Activated CD4-positive, alpha-beta T cell treated with anti-CD3 and anti-CD28 coated beads for 36 hours (primary cell): ENCODE data around the gene LAMA3. TPM values are rescaled to one million over a fixed set of nuclear protein-coding genes. Genes with fewer than 3 reads are reported as not detected.
A peak's percentile ranks its signal among the peaks of the same experiment; 100 is the strongest.

Experiments used
- ATAC-seq: fragments of 200-7000 bp; cut with Tn5 transposase; one replicate; pipeline ENCODE4 v1.10.0; 2021; ENCODE audit warnings: mild to moderate bottlenecking, moderate library complexity
- CTCF ChIA-PET: fragments of 350-600 bp; sonication (Branson Sonifier 250); formaldehyde crosslinking; loops from one replicate; lab custom pipeline; 2021; ENCODE audit warnings: antibody characterized with exemption; lab: Charles Lee
- POLR2A ChIA-PET: fragments of 350-600 bp; sonication (Branson Sonifier 250); formaldehyde crosslinking; loops from one replicate; lab custom pipeline; 2021; ENCODE audit warnings: antibody characterized with exemption, inconsistent platforms; lab: Charles Lee
- DNase-seq: peaks from one replicate; pipeline ENCODE4 v3.0.0-alpha.2; 2020
- H3K27ac Mint-ChIP-seq: one replicate; pipeline ENCODE4 v1.8.0; 2021; ENCODE audit warnings: mixed read lengths
- H3K27me3 Mint-ChIP-seq: one replicate; pipeline ENCODE4 v1.8.0; 2021; ENCODE audit warnings: mixed read lengths
- H3K36me3 Mint-ChIP-seq: one replicate; pipeline ENCODE4 v1.8.0; 2021; ENCODE audit warnings: low read depth, mixed read lengths
- H3K4me1 Mint-ChIP-seq: one replicate; pipeline ENCODE4 v1.8.0; 2021; ENCODE audit warnings: mixed read lengths
- H3K4me3 Mint-ChIP-seq: one replicate; pipeline ENCODE4 v1.8.0; 2021; ENCODE audit warnings: mild to moderate bottlenecking, moderate library complexity, mixed read lengths
- H3K9me3 Mint-ChIP-seq: one replicate; pipeline ENCODE4 v1.8.0; 2021; ENCODE audit warnings: low read depth, mixed read lengths
- intact Hi-C, 2 experiments: fragments of 100-400 bp; cut with DNase I in 1 of 2; cut with micrococcal nuclease in 1 of 2; formaldehyde crosslinking; loops; one replicate each; pipeline versions ENCODE4 v1.14.2 to v1.15.1; 2022 to 2024; cut with DNase I, micrococcal nuclease
- total RNA-seq, 2 experiments: library from RNA; stranded (reverse); gene quantifications; one replicate each; pipeline ENCODE4 v1.2.3, GENCODE V29; 2021

Gene LAMA3
- total RNA-seq, 2 experiments from 2014 or later = 0.07 to 0.09 TPM

DNA sequence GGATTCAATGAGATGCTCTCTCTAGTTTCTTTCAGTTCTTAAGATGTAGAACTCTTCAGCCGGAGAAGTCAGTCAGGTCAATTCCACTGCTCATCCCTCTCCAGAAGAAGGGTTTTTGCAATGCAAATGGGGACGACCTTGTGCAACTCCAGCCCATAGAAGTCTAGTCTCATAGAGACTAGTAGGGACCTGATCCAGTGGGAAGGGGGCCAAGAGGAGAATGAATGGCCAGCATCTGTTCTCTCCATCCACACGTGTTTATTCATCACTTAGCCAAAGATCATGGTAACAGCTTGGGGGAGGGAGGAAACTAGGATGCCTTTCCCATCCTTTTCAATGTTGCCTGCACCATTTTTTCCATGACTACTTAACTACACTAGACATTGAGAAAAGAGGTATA lies 120.2 kb downstream of the LAMA3 start:
- CTCF ChIA-PET = interaction anchor here (1.2 kb wide), 1 partner anchor 184 kb away, joined by 3 read pairs; no protein-coding TSS in a partner anchor

DNA sequence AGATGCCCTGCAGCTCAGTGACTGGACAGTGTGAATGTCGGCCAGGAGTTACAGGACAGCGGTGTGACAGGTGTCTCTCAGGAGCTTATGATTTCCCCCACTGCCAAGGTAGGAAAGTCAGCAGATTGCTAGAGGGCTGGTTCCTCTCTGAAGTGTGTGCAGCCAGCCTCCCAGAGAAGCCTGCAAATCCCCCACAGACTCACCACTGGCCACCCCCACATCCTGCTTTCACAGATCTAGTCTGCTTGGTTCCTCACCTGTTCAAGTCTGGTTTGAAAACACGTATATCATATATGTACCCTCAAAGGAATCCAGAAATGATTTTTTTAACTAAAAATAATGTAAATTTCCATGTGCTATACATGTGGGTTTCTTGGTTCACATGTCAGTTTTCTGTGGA lies 121.1 kb downstream of the LAMA3 start:
- peaks cover 13% of the 10 kb centered on the region for H3K4me1 Mint-ChIP-seq
- H3K27me3 Mint-ChIP-seq = peaks cover 2% of the 10 kb centered on the region
- no peaks in the 10 kb centered on the region for H3K9me3 Mint-ChIP-seq
- H3K27ac Mint-ChIP-seq = no peak overlapping the region
- H3K4me3 Mint-ChIP-seq = no peak overlapping the region
- no peaks in the 10 kb centered on the region for H3K36me3 Mint-ChIP-seq
- peak; percentile 88 for ATAC-seq
- intact Hi-C loops = loop anchor here in 1 of 2 experiments (5.0 to 10.0 kb wide), 3 partner anchors 106 to 307 kb away; no protein-coding TSS in a partner anchor
- ChIA-PET CTCF (interaction anchor here (0.6 to 1.3 kb wide), 3 partner anchors 10 to 185 kb away, joined by 3 read pairs; no protein-coding TSS in a partner anchor), POLR2A (no interaction called here)
- DNase-seq = peak; percentile 56

More for the DNA sequence above, 120.2 kb downstream of the LAMA3 start:
- intact Hi-C loops = no loop called here
- ATAC-seq (no peak), DNase-seq (no peak)
- Mint-ChIP-seq H3K9me3 (no peaks in the 10 kb centered on the region), H3K4me1 (peaks cover 13% of the 10 kb centered on the region), H3K4me3 (no peak overlapping the region), H3K27ac (no peak overlapping the region), H3K36me3 (no peaks in the 10 kb centered on the region), H3K27me3 (peaks cover 2% of the 10 kb centered on the region)
- POLR2A ChIA-PET = no interaction called here

DNA sequence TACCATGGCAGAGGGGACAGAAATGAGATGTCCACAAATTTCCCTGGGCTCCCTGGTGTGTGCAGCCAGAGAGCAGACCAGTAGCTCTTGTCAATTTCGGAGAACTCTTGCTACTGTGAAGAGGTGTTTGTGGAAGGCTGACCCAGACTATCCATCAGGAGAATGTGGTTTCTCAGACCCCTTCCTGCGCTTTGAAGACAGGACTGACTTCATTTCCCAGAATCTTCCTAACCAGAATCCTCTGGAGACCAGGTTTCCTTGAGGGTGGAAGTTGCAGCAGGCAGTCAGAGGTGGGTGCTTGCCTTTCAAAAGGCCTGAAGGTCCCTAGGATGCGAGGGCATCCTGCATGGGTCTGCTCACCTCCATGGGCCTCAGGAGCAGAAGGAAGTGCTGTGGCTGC lies 121.9 kb downstream of the LAMA3 start:
- ChIA-PET POLR2A (no interaction called here), CTCF (interaction anchor here (0.6 to 1.4 kb wide), 15 partner anchors 10 to 226 kb away, joined by 3 to 5 read pairs (median 4); no protein-coding TSS in a partner anchor)
- Mint-ChIP-seq H3K4me3 (no peak overlapping the region), H3K9me3 (no peaks in the 10 kb centered on the region), H3K27ac (peak overlapping the region; percentile 73), H3K4me1 (peaks cover 13% of the 10 kb centered on the region), H3K36me3 (no peaks in the 10 kb centered on the region), H3K27me3 (peaks cover 2% of the 10 kb centered on the region)
- ATAC-seq (no peak), DNase-seq (no peak)
- intact Hi-C loops = loop anchor here in 1 of 2 experiments (5.0 to 10.0 kb wide), 3 partner anchors 106 to 306 kb away; no protein-coding TSS in a partner anchor

DNA sequence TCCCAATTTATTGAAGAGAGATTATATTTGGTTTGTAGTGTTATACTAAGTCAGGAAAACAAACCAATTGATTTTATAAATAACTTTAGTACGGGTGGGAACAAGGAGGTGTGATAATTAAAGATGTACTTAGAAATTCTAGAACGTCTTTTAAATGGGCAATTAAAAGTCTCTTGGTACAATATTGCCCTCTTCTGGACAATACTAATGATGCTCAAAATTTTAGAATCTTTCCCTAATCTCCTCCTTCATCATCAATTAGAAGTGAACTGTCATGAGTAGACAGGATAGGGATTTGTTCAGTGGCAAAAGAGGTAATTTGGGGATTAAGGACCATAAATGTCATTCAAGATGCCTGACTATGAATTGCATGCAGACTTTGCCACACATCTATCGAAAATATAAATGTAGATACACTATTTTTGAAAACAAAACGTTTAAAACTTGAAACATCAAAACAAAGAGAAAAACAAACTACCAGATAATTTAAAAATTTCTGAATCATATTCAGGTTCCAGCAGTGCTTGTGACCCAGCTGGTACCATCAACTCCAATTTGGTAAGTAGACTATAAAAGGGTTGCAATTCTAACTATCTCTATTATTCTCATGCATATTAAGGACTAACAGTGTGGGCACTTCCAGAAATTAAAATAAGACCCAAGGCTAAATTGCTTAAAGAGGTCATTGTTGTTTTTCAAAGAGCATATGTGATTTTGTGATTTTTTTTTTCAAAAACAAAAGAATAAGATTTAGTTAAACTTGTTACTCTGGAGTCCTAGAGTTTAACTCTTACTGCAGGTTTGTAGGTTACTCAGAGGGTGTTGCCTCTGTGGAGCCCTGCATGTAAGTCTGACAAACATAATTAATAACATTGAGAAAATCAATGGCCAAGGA lies 123.5 kb downstream of the LAMA3 start:
- Mint-ChIP-seq H3K27ac (no peak overlapping the region), H3K9me3 (no peaks in the 10 kb centered on the region), H3K27me3 (peaks cover 2% of the 10 kb centered on the region), H3K4me1 (peaks cover 13% of the 10 kb centered on the region), H3K4me3 (no peak overlapping the region), H3K36me3 (no peaks in the 10 kb centered on the region)
- intact Hi-C loops = loop anchor here (1.0 to 10.0 kb wide), 6 partner anchors 105 to 314 kb away; no protein-coding TSS in a partner anchor
- ATAC-seq = no peak
- ChIA-PET POLR2A (no interaction called here), CTCF (interaction anchor here (0.7 to 1.4 kb wide), 9 partner anchors 15 to 315 kb away, joined by 3 to 5 read pairs (median 3); no protein-coding TSS in a partner anchor)
- no peak for DNase-seq

DNA sequence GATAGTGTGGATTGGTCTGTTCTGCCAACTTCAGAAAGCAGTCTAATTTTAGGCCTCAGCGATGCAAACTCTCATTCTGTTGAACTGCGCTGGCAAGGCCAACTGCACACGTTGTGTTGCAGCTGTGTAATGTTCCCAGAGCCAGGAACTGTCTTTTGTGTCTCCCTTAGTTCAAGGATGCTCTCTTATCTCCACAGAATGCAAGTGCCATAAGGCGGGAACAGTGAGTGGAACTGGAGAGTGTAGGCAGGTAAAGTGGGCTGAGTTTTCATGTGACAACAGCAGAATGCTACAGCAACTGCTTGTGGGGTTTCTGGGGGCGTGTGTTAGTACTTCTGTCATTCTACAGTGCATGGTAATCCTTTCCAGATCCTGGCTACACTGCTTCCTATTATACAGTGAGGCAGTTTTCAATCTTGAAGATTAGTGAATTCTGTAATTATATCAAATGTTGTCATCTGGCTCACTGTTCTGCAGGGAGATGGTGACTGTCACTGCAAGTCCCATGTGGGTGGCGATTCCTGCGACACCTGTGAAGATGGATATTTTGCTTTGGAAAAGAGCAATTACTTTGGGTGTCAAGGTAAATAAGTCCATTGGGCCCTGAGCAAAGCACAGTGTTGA lies 125.8 kb downstream of the LAMA3 start:
- H3K27ac Mint-ChIP-seq = no peak overlapping the region
- no peak overlapping the region for H3K4me3 Mint-ChIP-seq
- H3K4me1 Mint-ChIP-seq = peaks cover 10% of the 10 kb centered on the region
- no peaks in the 10 kb centered on the region for H3K9me3 Mint-ChIP-seq
- ATAC-seq = no peak
- intact Hi-C loops = loop anchor here in 1 of 2 experiments (5.0 to 10.0 kb wide), 3 partner anchors 102 to 302 kb away; no protein-coding TSS in a partner anchor
- ChIA-PET CTCF (interaction anchor here (0.6 to 1.3 kb wide), 4 partner anchors 53 to 373 kb away, joined by 3 to 4 read pairs (median 4); no protein-coding TSS in a partner anchor), POLR2A (no interaction called here)
- H3K27me3 Mint-ChIP-seq = peaks cover 2% of the 10 kb centered on the region
- no peak for DNase-seq
- H3K36me3 Mint-ChIP-seq = no peaks in the 10 kb centered on the region

GRCh38 chr18:23816021-23816420 lies 126.8 kb downstream of the LAMA3 start:
- no peaks in the 10 kb centered on the region for H3K36me3 Mint-ChIP-seq
- no peak overlapping the region for H3K4me3 Mint-ChIP-seq
- CTCF ChIA-PET = no interaction called here
- H3K27me3 Mint-ChIP-seq = peaks cover 2% of the 10 kb centered on the region
- H3K9me3 Mint-ChIP-seq = no peaks in the 10 kb centered on the region
- ATAC-seq (no peak), DNase-seq (no peak)
- peaks cover 4% of the 10 kb centered on the region for H3K4me1 Mint-ChIP-seq
- POLR2A ChIA-PET = no interaction called here
- intact Hi-C loops = loop anchor here in 1 of 2 experiments (10.0 kb wide), 1 partner anchor 111 kb away; no protein-coding TSS in a partner anchor
- no peak overlapping the region for H3K27ac Mint-ChIP-seq

GRCh38 chr18:23816740-23817139 lies 127.5 kb downstream of the LAMA3 start:
- no peak overlapping the region for H3K27ac Mint-ChIP-seq
- no peaks in the 10 kb centered on the region for H3K4me1 Mint-ChIP-seq
- H3K27me3 Mint-ChIP-seq = no peaks in the 10 kb centered on the region
- H3K9me3 Mint-ChIP-seq = no peaks in the 10 kb centered on the region
- CTCF ChIA-PET = no interaction called here
- POLR2A ChIA-PET = no interaction called here
- intact Hi-C loops = loop anchor here in 1 of 2 experiments (10.0 kb wide), 1 partner anchor 112 kb away; no protein-coding TSS in a partner anchor
- no peaks in the 10 kb centered on the region for H3K36me3 Mint-ChIP-seq
- no peak for ATAC-seq
- no peak overlapping the region for H3K4me3 Mint-ChIP-seq
- DNase-seq = no peak

GRCh38 chr18:23819001-23819400 lies 129.7 kb downstream of the LAMA3 start:
- H3K36me3 Mint-ChIP-seq = no peaks in the 10 kb centered on the region
- H3K4me1 Mint-ChIP-seq = no peaks in the 10 kb centered on the region
- ChIA-PET POLR2A (no interaction called here), CTCF (no interaction called here)
- H3K27ac Mint-ChIP-seq = no peak overlapping the region
- no peak overlapping the region for H3K4me3 Mint-ChIP-seq
- DNase-seq (no peak), ATAC-seq (no peak)
- H3K27me3 Mint-ChIP-seq = peaks cover 2% of the 10 kb centered on the region
- H3K9me3 Mint-ChIP-seq = no peaks in the 10 kb centered on the region
- intact Hi-C loops = loop anchor here in 1 of 2 experiments (10.0 kb wide), 1 partner anchor 114 kb away; no protein-coding TSS in a partner anchor

DNA sequence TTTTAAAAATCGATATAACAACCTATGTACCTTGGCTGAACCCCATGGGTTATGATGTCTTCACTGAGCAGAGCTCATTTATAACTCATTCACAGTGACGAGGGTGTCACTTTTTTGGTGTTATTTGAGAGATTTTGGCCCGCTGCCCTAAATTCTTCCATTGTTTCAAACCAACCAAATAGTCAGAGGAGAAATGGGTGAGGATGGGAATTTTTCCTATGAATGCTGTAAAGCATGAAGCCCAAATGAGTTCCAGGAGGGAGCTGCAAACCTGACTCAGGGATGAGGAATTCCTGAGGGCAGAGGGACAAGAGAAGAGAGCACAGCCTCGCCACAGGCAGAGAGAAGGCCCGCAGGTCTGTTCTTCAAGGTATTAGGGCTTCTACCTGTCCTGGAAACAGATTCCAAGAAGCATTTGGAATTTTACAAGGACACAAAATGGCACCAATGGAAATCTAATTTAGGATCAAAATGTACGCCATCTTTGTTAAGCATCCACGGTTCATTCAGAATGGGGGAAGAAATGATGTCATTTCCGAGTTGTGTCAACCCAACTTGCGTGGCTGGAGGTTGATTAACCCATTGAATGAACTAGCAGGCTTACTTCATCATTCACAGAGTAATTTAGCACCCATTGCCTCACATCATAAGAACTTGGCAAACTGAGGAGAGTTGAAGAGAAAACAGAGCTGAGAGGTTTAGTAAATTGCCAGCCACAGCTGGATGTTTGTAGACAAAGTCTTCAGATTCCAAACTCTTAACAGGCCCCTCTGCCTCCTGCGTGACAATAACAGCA lies 133.5 kb downstream of the LAMA3 start:
- ATAC-seq = no peak
- no peaks in the 10 kb centered on the region for H3K9me3 Mint-ChIP-seq
- intact Hi-C loops = no loop called here
- ChIA-PET POLR2A (no interaction called here), CTCF (interaction anchor here (1.0 kb wide), 1 partner anchor 298 kb away, joined by 4 read pairs; no protein-coding TSS in a partner anchor)
- no peaks in the 10 kb centered on the region for H3K36me3 Mint-ChIP-seq
- DNase-seq = no peak
- H3K4me1 Mint-ChIP-seq = peaks cover 32% of the 10 kb centered on the region
- H3K4me3 Mint-ChIP-seq = no peak overlapping the region
- peaks cover 2% of the 10 kb centered on the region for H3K27me3 Mint-ChIP-seq
- no peak overlapping the region for H3K27ac Mint-ChIP-seq

- Mint-ChIP-seq H3K27ac (no peak overlapping the region), H3K4me1 (peaks cover 46% of the 10 kb centered on the region), H3K27me3 (peaks cover 2% of the 10 kb centered on the region), H3K36me3 (no peaks in the 10 kb centered on the region), H3K9me3 (no peaks in the 10 kb centered on the region), H3K4me3 (no peak overlapping the region)
- CTCF ChIA-PET = interaction anchor here (1.2 to 1.6 kb wide), 3 partner anchors 13 to 95 kb away, joined by 3 to 4 read pairs (median 4); no protein-coding TSS in a partner anchor
- DNase-seq (no peak), ATAC-seq (no peak)
- intact Hi-C loops = loop anchor here in 1 of 2 experiments (1.0 to 2.0 kb wide), 2 partner anchors 95 to 295 kb away; no protein-coding TSS in a partner anchor
- POLR2A ChIA-PET = no interaction called here
These were observed 135.0 kb downstream of the LAMA3 start for GRCh38 chr18:23824240-23824639.
